ENCODE data around the gene TCEAL1. TPM values are rescaled to one million over a fixed set of nuclear protein-coding genes. Genes with fewer than 3 reads are reported as not detected.
A peak's percentile ranks its signal among the peaks of the same experiment; 100 is the strongest.

TCEAL1 gene
- total RNA-seq, 2 donors from 2014 or later = 78.1 to 94.0 TPM

GRCh38 chrX:103607364-103608305, 21.1 kb upstream of the TCEAL1 start, which contains the start of gene TCEAL3:
Gene TCEAL3 (plus strand): TSS chrX:103607963. CDS start chrX:103609065, 1,102 bp downstream.
- TF ChIP-seq CTCF (IDR thresholded peaks at IDR 0.05) = no peak
- peak; percentile 49 for TF ChIP-seq POLR2A (IDR thresholded peaks at IDR 0.05)
- no peak for TF ChIP-seq POLR2AphosphoS5 (IDR thresholded peaks at IDR 0.05)
- intact Hi-C loops (cut with DNase I) = no loop called here
- no peaks in the 10 kb centered on the region for H3K27me3 ChIP-seq (replicated peaks; ENCODE audit: insufficient read depth)
- H3K36me3 ChIP-seq = no peaks in the 10 kb centered on the region
- no peaks in the 10 kb centered on the region for H3K4me1 ChIP-seq (replicated peaks)
- 0% methylated on average over 11 of the region's 59 CpGs for WGBS
- peak within 1 kb of the TSS; percentile 55 to 56 for H3K4me3 ChIP-seq
- peak; percentile 54 for DNase-seq (ENCODE audit: low spot score)
- no peaks in the 10 kb centered on the region for H3K9me3 ChIP-seq
- peak within 1 kb of the TSS; percentile 94 to 95 for H3K27ac ChIP-seq

- Histone ChIP-seq H3K4me3 (peak overlapping the region; percentile 55 to 56), H3K27ac (peak overlapping the region; percentile 94 to 95), H3K36me3 (no peaks in the 10 kb centered on the region), H3K9me3 (no peaks in the 10 kb centered on the region), H3K4me1 (replicated peaks) (no peaks in the 10 kb centered on the region), H3K27me3 (replicated peaks; ENCODE audit: insufficient read depth) (no peaks in the 10 kb centered on the region)
- peak; percentile 18 for DNase-seq (ENCODE audit: low spot score)
- intact Hi-C loops (cut with DNase I) = no loop called here
- TF ChIP-seq POLR2AphosphoS5 (IDR thresholded peaks at IDR 0.05) (peak; percentile 22), POLR2A (IDR thresholded peaks at IDR 0.05) (no peak)
- 4% methylated on average over 19 of the region's 21 CpGs for WGBS
These were observed 20.3 kb upstream of the TCEAL1 start for GRCh38 chrX:103608306-103608963.

- TF ChIP-seq POLR2A (IDR thresholded peaks at IDR 0.05) = no peak
- no peak for TF ChIP-seq POLR2AphosphoS5 (IDR thresholded peaks at IDR 0.05)
- TF ChIP-seq CTCF (IDR thresholded peaks at IDR 0.05) = no peak
- Histone ChIP-seq H3K4me3 (no peak overlapping the region), H3K27ac (no peak overlapping the region), H3K4me1 (replicated peaks) (no peaks in the 10 kb centered on the region), H3K36me3 (no peaks in the 10 kb centered on the region), H3K9me3 (no peaks in the 10 kb centered on the region), H3K27me3 (replicated peaks; ENCODE audit: insufficient read depth) (no peaks in the 10 kb centered on the region)
- intact Hi-C loops (cut with DNase I) = no loop called here
- 81% methylated on average over 1 of the region's 1 CpG for WGBS
- DNase-seq (ENCODE audit: low spot score) = no peak
These were observed 18.5 kb upstream of the TCEAL1 start for GRCh38 chrX:103610282-103610681.

GRCh38 chrX:103613362-103613890, 15.3 kb upstream of the TCEAL1 start:
- no peak overlapping the region for H3K4me3 ChIP-seq
- TF ChIP-seq POLR2AphosphoS5 (IDR thresholded peaks at IDR 0.05) (no peak), CTCF (IDR thresholded peaks at IDR 0.05) (no peak), POLR2A (IDR thresholded peaks at IDR 0.05) (no peak)
- intact Hi-C loops (cut with DNase I) = no loop called here
- H3K27me3 ChIP-seq (replicated peaks; ENCODE audit: insufficient read depth) = no peaks in the 10 kb centered on the region
- no peaks in the 10 kb centered on the region for H3K4me1 ChIP-seq (replicated peaks)
- no peak for DNase-seq (ENCODE audit: low spot score)
- H3K36me3 ChIP-seq = no peaks in the 10 kb centered on the region
- no peaks in the 10 kb centered on the region for H3K9me3 ChIP-seq
- 95% methylated on average over 1 of the region's 1 CpG for WGBS
- H3K27ac ChIP-seq = no peak overlapping the region

GRCh38 chrX:103614999-103615398, 13.8 kb upstream of the TCEAL1 start:
- no peak for TF ChIP-seq POLR2AphosphoS5 (IDR thresholded peaks at IDR 0.05)
- TF ChIP-seq POLR2A (IDR thresholded peaks at IDR 0.05) = no peak
- no peak for TF ChIP-seq CTCF (IDR thresholded peaks at IDR 0.05)
- Histone ChIP-seq H3K27ac (no peak overlapping the region), H3K27me3 (replicated peaks; ENCODE audit: insufficient read depth) (no peaks in the 10 kb centered on the region), H3K9me3 (no peaks in the 10 kb centered on the region), H3K4me3 (no peak overlapping the region), H3K4me1 (replicated peaks) (no peaks in the 10 kb centered on the region), H3K36me3 (no peaks in the 10 kb centered on the region)
- intact Hi-C loops (cut with DNase I) = no loop called here
- DNase-seq (ENCODE audit: low spot score) = no peak
- WGBS = 100% methylated on average over 1 of the region's 1 CpG
